HEK293 (cell line): ENCODE results near the gene ITSN2.

ENCODE experiments used
- BCL6B ChIP-seq: fragments of 450-650 bp; formaldehyde crosslinking; IDR thresholded peaks from 2 replicates; pipeline ENCODE4 v1.5.1; 2017; ENCODE audit warnings: missing biosample characterization, missing genetic modification characterization
- CTCF ChIP-seq: fragments of 450-650 bp; formaldehyde crosslinking; IDR thresholded peaks from 2 replicates; pipeline ENCODE4 v1.5.1; 2016; ENCODE audit warnings: missing biosample characterization, missing genetic modification characterization
- EGR2 ChIP-seq: fragments of 450-650 bp; formaldehyde crosslinking; IDR thresholded peaks from 2 replicates; pipeline ENCODE4 v1.5.1; 2016; ENCODE audit warnings: low read depth, missing biosample characterization, missing genetic modification characterization
- GFI1B ChIP-seq: fragments of 450-650 bp; formaldehyde crosslinking; IDR thresholded peaks from 2 replicates; pipeline ENCODE4 v1.5.1; 2016; ENCODE audit warnings: missing biosample characterization, missing genetic modification characterization
- GLI2 ChIP-seq: fragments of 450-650 bp; formaldehyde crosslinking; IDR thresholded peaks from 2 replicates; pipeline ENCODE4; 2017; ENCODE audit warnings: missing biosample characterization, missing genetic modification characterization, low read depth, borderline replicate concordance
- KLF16 ChIP-seq: fragments of 450-650 bp; formaldehyde crosslinking; IDR thresholded peaks from 2 replicates; pipeline ENCODE4 v1.5.1; 2017; ENCODE audit warnings: missing biosample characterization, missing genetic modification characterization
- KLF7 ChIP-seq: fragments of 450-650 bp; formaldehyde crosslinking; IDR thresholded peaks from 2 replicates; pipeline ENCODE4 v1.5.1; 2016; ENCODE audit warnings: missing biosample characterization, missing genetic modification characterization, borderline replicate concordance
- MEIS1 ChIP-seq: sonication (generic); formaldehyde crosslinking; IDR thresholded peaks from 2 replicates; pipeline ENCODE4 v1.8.1; 2022; ENCODE audit warnings: missing genetic modification reagents, mild to moderate bottlenecking, borderline replicate concordance
- SP7 ChIP-seq: fragments of 450-650 bp; formaldehyde crosslinking; IDR thresholded peaks from 2 replicates; pipeline ENCODE4 v1.5.1; 2016; ENCODE audit warnings: missing biosample characterization, missing genetic modification characterization
- YY2 ChIP-seq: fragments of 450-650 bp; formaldehyde crosslinking; IDR thresholded peaks from 2 replicates; pipeline ENCODE4 v1.5.1; 2016; ENCODE audit warnings: missing biosample characterization, missing genetic modification characterization
- ZBTB26 ChIP-seq: fragments of 450-650 bp; formaldehyde crosslinking; optimal IDR thresholded peaks from 2 replicates; pipeline ENCODE3; 2016; ENCODE audit warnings: missing biosample characterization, mild to moderate bottlenecking, missing genetic modification characterization
- ZBTB44 ChIP-seq: fragments of 450-650 bp; IDR thresholded peaks from 2 replicates; pipeline ENCODE4 v1.5.1; 2018; ENCODE audit warnings: missing biosample characterization, mild to moderate bottlenecking, missing genetic modification characterization
- ZEB2 ChIP-seq: fragments of 450-650 bp; formaldehyde crosslinking; IDR thresholded peaks from 2 replicates; pipeline ENCODE4 v1.5.1; 2016; ENCODE audit warnings: missing biosample characterization, missing genetic modification characterization
- ZFP37 ChIP-seq: fragments of 450-650 bp; formaldehyde crosslinking; IDR thresholded peaks from 2 replicates; pipeline ENCODE4 v1.5.1; 2016; ENCODE audit warnings: missing biosample characterization, missing genetic modification characterization
- ZIC2 ChIP-seq: fragments of 450-650 bp; formaldehyde crosslinking; IDR thresholded peaks from 2 replicates; pipeline ENCODE4 v1.5.1; 2016; ENCODE audit warnings: missing biosample characterization, missing genetic modification characterization
- ZNF132 ChIP-seq: fragments of 450-650 bp; formaldehyde crosslinking; IDR thresholded peaks from 2 replicates; pipeline ENCODE4 v1.5.1; 2017; ENCODE audit warnings: missing biosample characterization, missing genetic modification characterization, borderline replicate concordance
- ZNF155 ChIP-seq: fragments of 450-650 bp; formaldehyde crosslinking; IDR thresholded peaks from 2 replicates; pipeline ENCODE4 v1.5.1; 2016; ENCODE audit warnings: missing biosample characterization, missing genetic modification characterization
- ZNF157 ChIP-seq: fragments of 450-650 bp; formaldehyde crosslinking; IDR thresholded peaks from 2 replicates; pipeline ENCODE4 v1.5.1; 2016; ENCODE audit warnings: missing biosample characterization, missing genetic modification characterization
- ZNF23 ChIP-seq: fragments of 450-650 bp; formaldehyde crosslinking; IDR thresholded peaks from 2 replicates; pipeline ENCODE4 v1.5.1; 2016; ENCODE audit warnings: missing biosample characterization, missing genetic modification characterization, borderline replicate concordance
- ZNF350 ChIP-seq: fragments of 450-650 bp; formaldehyde crosslinking; IDR thresholded peaks from 2 replicates; pipeline ENCODE4 v1.5.0; 2017; ENCODE audit warnings: missing biosample characterization, mild to moderate bottlenecking, missing genetic modification characterization
- ZNF354C ChIP-seq: fragments of 450-650 bp; formaldehyde crosslinking; IDR thresholded peaks from 2 replicates; pipeline ENCODE4 v1.5.1; 2016; ENCODE audit warnings: missing biosample characterization, missing genetic modification characterization, low read depth, borderline replicate concordance
- ZNF37A ChIP-seq: fragments of 450-650 bp; IDR thresholded peaks from 2 replicates; pipeline ENCODE4 v1.5.1; 2018; ENCODE audit warnings: missing biosample characterization, missing genetic modification characterization
- ZNF488 ChIP-seq: fragments of 450-650 bp; formaldehyde crosslinking; IDR thresholded peaks from 2 replicates; pipeline ENCODE4 v1.5.1; 2016; ENCODE audit warnings: missing biosample characterization, missing genetic modification characterization
- ZNF514 ChIP-seq: fragments of 450-650 bp; formaldehyde crosslinking; IDR thresholded peaks from 2 replicates; pipeline ENCODE4 v1.5.1; 2016; ENCODE audit warnings: missing biosample characterization, missing genetic modification characterization
- ZNF529 ChIP-seq: fragments of 450-650 bp; formaldehyde crosslinking; IDR thresholded peaks from 2 replicates; pipeline ENCODE4 v1.5.1; 2017; ENCODE audit warnings: missing genetic modification characterization, missing biosample characterization; ENCODE audit not compliant: insufficient replicate concordance
- ZNF645 ChIP-seq: fragments of 450-650 bp; formaldehyde crosslinking; IDR thresholded peaks from 2 replicates; pipeline ENCODE4; 2016; ENCODE audit warnings: missing biosample characterization, missing genetic modification characterization
- ZNF660 ChIP-seq: fragments of 450-650 bp; IDR thresholded peaks from 2 replicates; pipeline ENCODE4 v1.5.1; 2018; ENCODE audit warnings: missing biosample characterization, mild to moderate bottlenecking, missing genetic modification characterization
- ZNF677 ChIP-seq: fragments of 450-650 bp; IDR thresholded peaks from 2 replicates; pipeline ENCODE4 v1.5.0; 2018; ENCODE audit warnings: missing biosample characterization, mild to moderate bottlenecking, missing genetic modification characterization, moderate library complexity
- ZNF707 ChIP-seq: fragments of 450-650 bp; formaldehyde crosslinking; IDR thresholded peaks from 2 replicates; pipeline ENCODE4 v1.5.1; 2016; ENCODE audit warnings: missing biosample characterization, missing genetic modification characterization
- ZNF785 ChIP-seq: fragments of 450-650 bp; formaldehyde crosslinking; IDR thresholded peaks from 2 replicates; pipeline ENCODE4 v1.5.1; 2016; ENCODE audit warnings: missing biosample characterization, missing genetic modification characterization
- ZSCAN16 ChIP-seq: fragments of 450-650 bp; formaldehyde crosslinking; IDR thresholded peaks from 2 replicates; pipeline ENCODE4 v1.5.1; 2016; ENCODE audit warnings: missing biosample characterization, missing genetic modification characterization
- ZXDB ChIP-seq: fragments of 450-650 bp; formaldehyde crosslinking; IDR thresholded peaks from 2 replicates; pipeline ENCODE4 v1.5.1; 2016; ENCODE audit warnings: missing biosample characterization, missing genetic modification characterization

Gene ITSN2

GRCh38 chr2:24360050-24360962 is at the start of gene ITSN2 (continued):
- TF ChIP-seq ZBTB44 (tag by site-specific recombination): no peak
- TF ChIP-seq KLF7: peak; percentile 60; the same call in 1 of the 2 replicates
- peak; percentile 35; the same call in 1 of the 2 replicates for TF ChIP-seq ZXDB
- TF ChIP-seq ZNF660 (tag by site-specific recombination): peak; percentile 52
- TF ChIP-seq BCL6B (tag by site-specific recombination): no peak
- no peak for TF ChIP-seq ZSCAN16 (tag by site-specific recombination)
- peak; percentile 56; the same call in 1 of the 2 replicates for TF ChIP-seq ZFP37 (tag by site-specific recombination)
- TF ChIP-seq ZNF785: no peak
- no peak for TF ChIP-seq ZNF157 (tag by site-specific recombination)
- TF ChIP-seq ZEB2 (tag by site-specific recombination): 0 out of 2 replicates have a peak, but pooled peaks have one; percentile 37
- TF ChIP-seq ZNF707: no peak
- no peak for TF ChIP-seq ZNF354C
- no peak for TF ChIP-seq ZNF37A (tag by site-specific recombination)
- TF ChIP-seq SP7 (tag by site-specific recombination): peak; percentile 61
- no peak for TF ChIP-seq GFI1B (tag by site-specific recombination)
- no peak for TF ChIP-seq ZNF488 (tag by site-specific recombination)
- no peak for TF ChIP-seq ZNF132 (tag by site-specific recombination)
- no peak for TF ChIP-seq ZNF350 (tag by site-specific recombination)
- TF ChIP-seq EGR2: no peak
- no peak for TF ChIP-seq ZNF645 (tag by site-specific recombination)
- peak; percentile 74 for TF ChIP-seq ZBTB26 (tag by site-specific recombination)
- no peak for TF ChIP-seq ZNF23 (tag by site-specific recombination)
- TF ChIP-seq CTCF: no peak
- no peak; the same call in 1 of the 2 replicates for TF ChIP-seq KLF16
- TF ChIP-seq ZNF529: no peak
- TF ChIP-seq ZNF677: no peak
- TF ChIP-seq ZNF514 (tag by site-specific recombination): no peak
- TF ChIP-seq GLI2 (tag by site-specific recombination): no peak
- TF ChIP-seq MEIS1 (CRISPR knock-in tag): peak; percentile 49; the same call in 1 of the 2 replicates
- TF ChIP-seq YY2 (tag by site-specific recombination): 0 out of 2 replicates have a peak, but pooled peaks have one; percentile 22
- TF ChIP-seq ZIC2 (tag by site-specific recombination): peak; percentile 74
- TF ChIP-seq ZNF155 (tag by site-specific recombination): no peak
